Measurements from ENCODE around the gene PANX2.
A peak's percentile ranks its signal among the peaks of the same experiment; 100 is the strongest.
"Not testable (repeated sequence)": the region's sequence is repeated elsewhere in the genome, so short reads cannot be mapped to it uniquely, and the experiment has no call there.

PANX2 gene

DNA sequence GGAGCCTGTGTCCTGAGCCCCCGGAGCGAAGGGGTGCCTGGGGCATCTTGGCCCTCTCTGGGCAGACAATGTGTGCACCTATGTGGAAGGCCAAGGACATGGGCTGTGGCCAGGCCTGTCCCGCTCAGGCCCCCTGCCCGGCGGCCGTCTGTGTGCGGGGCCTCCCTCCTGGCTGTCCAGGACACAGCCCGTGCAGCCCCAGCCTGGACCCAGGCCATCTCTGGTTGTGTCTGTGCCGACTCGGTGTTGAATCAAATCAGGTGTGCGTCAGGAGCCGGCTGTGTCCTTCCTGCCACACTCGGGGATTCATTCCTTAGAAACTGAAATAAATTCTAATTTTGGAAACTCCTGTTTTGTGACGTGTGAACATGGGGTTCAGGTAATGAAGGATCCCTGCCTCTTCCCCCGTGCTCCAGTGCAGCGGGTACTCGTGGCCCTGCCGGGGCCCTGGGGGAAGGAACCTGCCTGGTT lies 28.8 kb downstream of the PANX2 start:
- no peak for DNase-seq

DNA sequence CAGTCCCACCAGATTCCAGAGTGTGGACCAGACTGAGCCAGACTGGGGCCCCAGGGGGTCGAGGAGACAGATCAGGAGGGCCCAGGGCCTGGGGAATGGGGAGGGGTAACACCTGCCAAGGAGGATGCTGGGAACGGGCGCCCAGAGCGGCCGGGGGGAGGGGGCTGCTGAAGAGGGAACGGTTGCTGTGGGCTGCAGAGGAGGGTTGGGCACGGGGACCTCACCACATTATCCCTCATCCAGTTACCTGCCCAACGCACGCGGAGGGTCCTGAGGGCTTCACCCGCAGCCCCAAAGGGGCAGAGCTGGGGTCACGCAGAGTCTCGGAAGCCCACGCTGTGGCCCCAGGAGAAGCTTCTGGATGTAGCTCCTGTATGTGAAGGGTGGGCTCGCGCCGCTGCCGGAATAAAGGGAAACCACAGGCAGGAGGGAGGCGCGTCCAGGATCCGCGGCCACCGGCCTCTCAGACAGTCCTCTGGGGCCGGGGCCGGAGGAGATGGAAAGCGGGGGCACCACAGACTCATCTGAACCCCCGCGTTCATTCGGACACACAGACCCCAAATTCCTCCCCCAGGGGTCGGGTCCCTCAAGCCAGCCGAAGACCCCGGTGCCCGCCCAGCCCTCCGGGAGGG lies 29.4 kb downstream of the PANX2 start:
- no peak for DNase-seq

DNA sequence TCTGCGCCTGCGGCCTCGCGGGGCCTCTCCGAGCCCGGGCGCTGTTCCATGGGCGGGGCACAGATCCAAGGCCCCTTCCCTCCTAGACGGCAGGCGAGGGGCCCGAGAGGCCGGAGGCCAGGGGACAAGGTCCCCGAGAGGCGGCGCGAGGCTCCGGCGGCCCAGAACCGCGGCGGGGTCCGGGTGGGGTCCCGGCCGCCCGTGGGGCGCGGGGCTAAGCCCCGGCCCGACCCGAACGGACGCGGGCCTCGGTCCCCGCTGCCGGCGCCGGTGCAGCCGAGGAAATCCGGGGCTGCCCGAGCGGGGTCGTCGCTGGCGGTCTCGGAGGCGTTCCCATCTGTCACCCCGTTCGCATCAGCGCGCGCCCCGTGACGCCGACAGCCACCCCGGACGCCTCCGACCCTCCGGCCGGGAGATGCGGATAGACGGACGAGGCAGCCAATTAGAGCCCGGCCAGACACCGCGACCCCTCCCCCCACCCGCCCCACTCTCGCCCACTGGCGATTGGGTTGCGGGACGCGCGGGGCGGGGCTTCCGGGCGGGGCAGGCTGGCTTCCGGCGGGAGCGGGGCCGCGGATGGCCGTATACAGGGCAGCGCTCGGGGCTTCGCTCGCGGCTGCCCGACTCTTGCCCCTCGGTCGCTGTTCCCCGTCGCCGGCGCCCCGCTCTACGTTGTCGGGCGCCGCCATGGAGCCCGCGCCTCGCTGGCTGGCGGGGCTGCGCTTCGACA lies 30.1 kb downstream of the PANX2 start, which contains the start of gene SELENOO:
SELENOO (plus strand) TSS at position 551 of the 730 bp plus-strand sequence; CDS start at position 577, 26 bp downstream.
- DNase-seq = peak; percentile 94

DNA sequence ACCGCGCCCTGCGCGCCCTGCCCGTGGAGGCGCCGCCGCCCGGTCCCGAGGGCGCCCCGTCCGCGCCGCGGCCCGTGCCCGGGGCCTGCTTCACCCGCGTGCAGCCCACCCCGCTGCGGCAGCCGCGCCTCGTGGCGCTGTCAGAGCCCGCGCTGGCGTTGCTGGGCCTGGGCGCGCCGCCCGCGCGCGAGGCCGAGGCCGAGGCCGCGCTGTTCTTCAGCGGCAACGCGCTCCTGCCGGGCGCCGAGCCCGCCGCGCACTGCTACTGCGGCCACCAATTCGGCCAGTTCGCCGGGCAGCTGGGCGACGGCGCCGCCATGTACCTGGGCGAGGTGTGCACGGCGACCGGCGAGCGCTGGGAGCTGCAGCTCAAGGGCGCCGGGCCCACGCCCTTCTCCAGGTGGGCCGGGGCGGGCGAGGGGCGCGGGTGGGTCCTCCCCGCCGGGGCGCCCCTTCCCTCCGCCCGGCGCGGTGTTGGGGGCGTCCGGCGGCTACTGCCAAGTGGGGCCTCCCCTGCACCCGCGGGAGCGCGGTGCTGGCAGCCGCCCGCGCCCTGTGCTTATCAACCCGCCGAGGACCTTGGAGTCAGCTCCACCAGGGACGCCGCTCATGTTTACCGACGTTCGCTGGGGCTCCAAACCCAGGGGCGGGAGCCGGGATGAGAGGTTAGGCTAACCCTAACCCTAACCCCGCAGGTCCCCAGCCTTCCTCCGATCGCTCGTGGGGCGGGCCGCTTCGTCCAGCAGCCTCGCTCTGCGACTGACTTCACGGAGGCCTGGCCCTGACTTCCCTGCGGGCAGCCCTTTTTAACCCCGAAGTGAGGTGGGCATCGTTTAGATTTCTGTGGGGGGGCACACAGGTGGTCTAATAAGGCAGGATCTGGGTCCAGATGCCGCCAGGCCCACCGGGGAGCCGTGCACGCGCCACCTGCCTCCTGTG lies 30.9 kb downstream of the PANX2 start:
- DNase-seq = no peak

DNA sequence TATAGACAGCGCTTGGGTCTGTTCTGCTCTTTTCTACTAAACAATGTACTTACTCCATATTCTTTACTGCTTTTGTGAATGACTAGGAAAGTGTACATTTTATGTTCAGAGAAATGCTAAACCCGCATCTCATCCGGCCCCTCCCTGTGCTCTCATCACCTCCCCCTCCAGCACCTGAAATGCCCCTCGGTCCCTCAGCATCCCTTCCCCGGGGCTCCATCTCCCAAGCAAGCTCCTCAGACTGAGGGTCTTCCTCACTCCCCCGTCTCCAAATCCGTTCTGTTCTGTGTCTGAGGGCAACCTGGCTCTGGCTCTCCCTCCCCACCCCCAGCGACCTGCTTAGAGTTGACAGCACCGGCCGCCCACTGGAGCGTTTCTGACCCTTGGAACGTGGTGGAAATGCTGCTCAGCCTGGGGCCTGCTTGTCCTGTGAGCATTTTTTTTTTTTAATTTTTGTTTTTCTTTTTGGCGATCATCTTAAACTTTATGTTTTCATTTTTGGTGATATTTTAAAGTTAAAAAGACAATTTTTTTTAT lies 31.7 kb downstream of the PANX2 start:
- DNase-seq = no peak

DNA sequence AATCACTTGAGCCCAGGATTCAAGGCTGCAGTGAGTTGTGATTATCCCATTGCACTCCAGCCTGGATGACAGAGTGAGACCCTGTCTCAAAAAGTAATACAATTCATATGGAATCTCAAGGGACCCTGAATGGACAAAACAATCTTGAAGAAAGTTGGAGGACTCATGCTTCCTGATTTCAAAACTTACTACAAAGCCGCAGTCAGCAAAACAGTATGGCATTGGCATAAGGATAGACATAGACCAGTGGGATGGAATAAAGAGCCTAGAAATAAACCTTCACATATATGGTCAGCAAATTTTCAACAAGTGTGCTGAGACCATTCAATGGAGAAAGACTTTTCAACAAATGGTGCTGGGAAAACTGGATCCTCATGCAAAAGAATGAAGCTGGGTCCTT lies 32.8 kb downstream of the PANX2 start:
- DNase-seq = no peak

DNA sequence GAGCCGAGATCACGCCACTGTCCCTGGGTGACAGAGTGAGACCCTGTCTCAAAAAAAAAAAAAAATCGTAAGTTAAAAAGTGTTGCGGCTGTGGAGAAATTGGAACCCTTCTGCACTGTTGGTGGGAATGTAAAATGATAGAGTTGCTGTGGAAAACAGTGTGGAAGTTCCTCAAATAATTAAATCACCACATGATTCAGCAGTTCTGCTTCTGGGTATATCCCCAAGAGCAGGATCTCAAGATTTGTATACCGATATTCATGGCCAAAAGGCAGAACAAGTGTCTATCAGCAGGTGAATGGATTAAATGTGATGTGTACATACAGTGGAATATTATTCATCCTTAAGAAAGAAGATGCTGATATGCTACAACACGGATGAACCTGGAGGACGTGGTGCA lies 34.0 kb downstream of the PANX2 start:
- DNase-seq = no peak

DNA sequence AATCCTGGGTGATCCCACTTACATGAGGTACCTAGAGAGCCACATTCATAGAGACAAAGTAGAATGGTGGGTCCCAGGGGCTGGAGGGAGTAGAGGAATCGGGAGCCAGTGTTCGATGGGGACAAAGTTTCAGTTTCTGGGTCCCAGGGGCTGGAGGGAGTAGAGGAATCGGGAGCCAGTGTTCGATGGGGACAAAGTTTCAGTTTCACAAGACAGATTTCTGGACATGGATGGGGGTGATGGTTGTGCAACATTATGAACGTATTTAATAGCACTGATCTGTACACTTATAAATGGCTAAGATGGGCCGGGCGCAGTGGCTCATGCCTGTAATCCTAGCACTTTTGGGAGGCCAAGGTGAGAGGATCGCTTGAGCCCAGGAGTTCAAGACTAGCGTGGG lies 34.5 kb downstream of the PANX2 start:
- DNase-seq = not testable (repeated sequence)

DNA sequence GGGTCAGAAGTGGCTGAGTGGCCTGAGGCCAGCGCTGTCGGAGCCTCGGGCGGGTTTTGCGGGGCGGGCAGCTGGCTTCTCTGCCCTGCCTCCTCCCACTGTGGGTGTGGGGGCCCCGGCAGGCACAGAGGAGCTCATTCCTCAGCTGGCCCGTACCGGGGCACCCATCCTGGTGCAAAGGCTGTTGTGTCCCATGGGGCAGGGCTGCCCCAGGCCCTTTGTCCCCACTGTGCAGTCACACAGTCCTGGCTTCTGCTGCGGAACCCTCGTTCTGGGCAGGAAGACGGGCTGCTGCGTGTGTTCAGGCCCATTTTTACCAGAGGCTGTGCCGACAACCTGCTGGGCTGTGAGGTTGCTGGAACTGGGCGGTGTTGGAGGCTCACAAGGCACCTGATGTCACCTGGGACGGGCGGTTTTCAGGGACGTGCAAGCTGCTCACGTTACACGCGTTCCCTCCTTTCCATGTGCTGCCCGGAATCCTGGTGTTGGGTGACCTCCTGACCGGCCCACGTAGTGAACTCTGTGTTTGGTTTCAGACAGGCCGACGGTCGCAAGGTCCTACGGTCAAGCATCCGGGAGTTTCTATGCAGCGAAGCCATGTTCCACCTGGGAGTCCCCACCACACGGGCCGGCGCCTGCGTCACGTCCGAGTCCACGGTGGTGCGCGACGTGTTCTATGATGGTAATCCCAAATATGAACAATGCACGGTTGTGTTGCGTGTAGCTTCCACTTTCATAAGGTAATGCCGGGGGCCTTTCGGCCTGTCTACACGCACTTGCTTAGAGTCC lies 35.4 kb downstream of the PANX2 start:
- no peak for DNase-seq

DNA sequence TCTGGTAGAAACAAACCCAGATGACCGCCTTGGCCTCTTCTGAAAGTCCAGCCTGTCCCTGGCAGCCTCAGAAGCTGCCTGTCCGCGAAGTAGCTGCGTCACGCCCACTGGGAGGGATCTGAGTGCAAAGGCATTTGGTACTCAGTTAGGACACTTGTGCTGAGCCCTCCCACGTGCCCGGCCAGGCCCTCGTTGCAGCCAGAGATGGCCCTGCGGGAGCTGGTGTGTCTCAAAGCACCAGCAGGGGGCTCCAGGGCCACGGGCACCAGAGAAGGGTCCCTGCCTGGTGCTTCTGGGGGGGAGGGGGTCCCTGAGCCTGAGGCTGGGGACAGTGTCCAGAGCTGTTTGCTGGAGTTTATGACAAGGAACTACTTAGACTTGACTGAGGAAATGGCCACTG lies 36.1 kb downstream of the PANX2 start:
- DNase-seq = no peak

DNA sequence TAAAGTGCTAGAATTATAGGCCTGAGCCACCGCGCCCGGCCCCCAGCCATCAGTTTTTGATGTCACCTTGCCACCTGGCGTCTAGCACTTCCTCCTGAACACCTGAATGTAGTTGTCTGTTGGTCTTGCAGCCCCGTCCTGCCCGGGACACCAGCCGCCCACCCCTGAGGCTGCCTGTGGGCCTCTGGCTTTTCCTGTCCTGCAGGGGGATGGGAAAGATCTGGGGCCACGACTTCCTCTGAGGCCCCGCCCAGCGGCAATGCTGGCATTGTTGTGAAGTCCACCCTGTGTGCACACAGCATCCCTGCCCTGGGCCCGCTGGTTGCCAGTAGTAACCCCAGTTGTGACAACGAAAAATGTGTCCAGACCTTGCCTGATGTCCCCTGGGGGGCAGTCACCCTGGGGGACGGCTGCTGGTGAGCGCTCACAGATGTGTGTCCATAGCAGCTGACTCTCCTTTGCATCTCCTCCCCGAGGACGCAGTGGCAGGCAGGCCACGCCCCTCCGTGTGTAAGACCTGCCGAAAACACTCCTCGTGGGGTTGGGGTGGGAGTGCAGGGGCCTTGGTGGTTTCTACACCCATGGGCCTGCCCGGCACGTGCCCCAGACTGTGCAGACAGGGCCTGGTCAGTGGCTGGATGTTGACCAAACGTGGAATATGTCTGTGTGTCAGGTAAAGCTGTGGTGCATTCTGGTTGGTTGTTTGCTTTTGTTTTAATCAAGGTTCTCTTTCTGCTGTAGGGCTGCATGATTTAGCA lies 37.0 kb downstream of the PANX2 start:
- DNase-seq = no peak

DNA sequence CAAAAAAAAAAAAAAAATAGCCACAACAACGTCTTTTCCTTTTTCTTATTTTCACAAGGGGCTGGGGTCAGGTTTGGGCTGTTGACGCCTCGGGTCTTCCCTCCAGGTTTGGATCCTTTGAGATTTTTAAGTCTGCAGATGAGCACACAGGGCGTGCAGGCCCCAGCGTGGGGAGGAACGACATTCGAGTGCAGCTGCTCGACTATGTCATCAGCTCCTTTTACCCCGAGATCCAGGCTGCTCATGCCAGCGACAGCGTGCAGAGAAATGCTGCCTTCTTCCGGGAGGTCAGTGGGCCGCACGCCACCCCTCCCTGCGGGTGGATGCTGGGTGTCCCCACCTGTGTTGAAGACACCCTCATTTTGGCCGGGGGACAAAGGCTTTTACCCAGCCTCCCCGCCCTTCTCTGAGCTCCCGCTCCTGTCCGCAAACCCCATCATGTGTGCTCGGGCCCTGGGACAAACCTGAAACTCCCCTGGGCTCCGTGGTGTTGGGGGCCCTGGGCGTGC lies 38.0 kb downstream of the PANX2 start:
- DNase-seq = no peak

DNA sequence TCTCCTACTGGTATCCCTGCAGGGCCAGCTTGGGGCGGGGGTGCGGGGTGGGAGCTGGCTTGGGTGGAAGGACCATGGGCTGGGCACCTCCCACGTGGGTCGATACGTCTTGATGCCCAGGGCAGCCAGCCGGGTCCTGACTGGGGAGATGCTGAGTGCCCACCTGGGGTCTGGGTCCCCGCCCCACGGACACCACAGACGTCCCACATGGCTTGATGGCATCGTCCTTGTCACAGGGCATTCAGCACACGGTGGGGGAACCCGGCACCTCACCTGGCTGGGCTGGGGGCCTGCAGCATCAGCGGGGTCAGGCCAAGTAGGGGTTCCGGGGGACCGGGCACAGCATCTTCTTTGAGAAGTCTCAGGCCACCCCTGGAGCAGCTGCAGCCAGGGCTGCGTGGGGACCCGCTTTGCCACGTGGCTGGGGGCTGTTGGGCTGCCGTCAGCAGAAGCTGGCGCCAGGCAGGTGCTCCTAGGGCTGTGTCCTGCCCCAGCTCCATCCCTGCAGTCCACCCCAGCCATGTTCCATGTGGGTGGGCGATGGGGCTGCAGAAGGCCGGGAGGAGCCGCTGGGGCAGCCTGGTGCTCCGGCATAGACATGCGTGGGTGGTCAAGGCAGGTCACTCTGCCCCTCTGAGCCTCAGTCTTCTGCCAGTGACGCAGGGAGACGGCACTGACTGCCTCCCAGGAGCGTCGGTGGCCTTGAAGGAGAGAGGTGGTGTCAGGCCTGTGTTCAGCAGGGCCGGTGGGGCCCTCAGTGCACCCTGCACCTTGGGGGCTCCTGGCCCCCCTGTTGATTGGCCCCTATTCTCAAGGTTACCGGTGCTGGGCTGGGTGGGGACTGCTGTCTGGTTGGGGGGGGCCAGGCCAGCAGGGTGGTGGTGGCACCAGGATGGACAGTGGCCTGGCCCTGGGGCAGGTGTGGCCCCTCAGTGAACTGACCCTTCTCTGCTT lies 38.7 kb downstream of the PANX2 start:
- DNase-seq = no peak

DNA sequence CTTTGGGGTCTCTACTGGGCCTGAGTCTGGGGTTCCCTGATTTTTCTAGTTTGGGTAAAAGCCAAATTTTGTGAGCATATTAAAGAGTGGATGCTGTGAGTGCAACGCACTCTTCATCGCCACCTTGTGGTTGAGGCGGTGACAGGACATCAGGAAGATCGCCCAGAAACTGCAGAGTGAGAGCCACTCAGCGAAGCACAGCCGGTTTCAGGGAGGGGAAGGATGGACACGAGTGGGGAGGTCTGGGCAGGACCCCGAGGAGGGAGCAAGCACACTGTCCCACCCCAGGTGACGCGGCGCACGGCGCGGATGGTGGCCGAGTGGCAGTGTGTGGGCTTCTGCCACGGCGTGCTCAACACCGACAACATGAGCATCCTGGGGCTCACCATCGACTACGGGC lies 39.4 kb downstream of the PANX2 start:
- peak; percentile 73 for DNase-seq

DNA sequence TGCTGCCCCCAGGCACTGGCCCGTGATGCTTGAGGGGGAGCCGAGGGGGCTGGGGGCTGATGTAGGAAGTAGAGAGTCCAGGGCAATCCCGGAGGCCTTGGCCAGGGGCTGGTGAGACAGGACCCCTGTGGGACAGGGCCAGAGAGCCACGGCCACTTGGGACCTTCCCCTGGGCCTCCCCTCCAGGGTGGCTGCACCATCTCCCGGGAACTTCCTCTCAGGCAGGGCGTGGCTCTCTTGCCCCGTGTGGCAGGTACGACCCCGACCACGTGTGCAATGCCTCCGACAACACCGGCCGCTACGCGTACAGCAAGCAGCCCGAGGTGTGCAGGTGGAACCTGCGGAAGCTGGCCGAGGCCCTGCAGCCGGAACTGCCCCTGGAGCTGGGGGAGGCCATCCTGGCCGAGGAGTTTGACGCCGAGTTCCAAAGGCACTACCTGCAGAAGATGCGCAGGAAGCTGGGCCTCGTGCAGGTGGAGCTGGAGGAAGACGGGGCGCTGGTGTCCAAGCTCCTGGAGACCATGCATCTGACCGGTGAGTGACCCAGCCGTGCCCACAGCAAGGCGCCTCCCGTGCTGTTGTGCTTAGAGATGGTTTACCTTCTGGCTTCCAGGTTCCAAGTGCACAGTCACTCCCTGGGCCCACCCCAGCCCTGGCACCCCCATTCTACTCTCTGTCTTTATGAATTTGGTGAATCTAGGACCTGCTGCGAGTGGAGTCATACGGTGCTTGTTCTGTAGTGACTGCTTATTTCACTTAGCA lies 40.0 kb downstream of the PANX2 start:
- DNase-seq = no peak

DNA sequence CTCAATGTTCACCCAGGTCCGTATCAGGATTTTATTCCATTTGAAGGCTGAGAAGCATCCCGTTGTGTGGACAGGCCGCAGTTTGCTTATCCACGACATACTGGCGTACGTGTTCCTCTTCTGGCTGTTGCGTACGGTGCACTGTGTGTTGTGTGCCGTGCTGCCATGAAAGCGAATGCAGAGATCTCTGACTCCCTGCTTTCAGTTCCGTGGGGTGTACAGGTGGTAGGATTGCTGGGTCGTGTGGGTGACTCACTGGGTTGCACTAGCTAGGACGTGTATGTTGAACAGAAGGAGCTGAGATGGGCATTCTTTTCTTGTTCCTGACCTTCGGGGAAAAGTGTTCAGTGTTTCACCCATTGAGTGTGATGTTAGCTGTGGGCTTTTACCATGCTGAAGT lies 40.6 kb downstream of the PANX2 start:
- no peak for DNase-seq

DNA sequence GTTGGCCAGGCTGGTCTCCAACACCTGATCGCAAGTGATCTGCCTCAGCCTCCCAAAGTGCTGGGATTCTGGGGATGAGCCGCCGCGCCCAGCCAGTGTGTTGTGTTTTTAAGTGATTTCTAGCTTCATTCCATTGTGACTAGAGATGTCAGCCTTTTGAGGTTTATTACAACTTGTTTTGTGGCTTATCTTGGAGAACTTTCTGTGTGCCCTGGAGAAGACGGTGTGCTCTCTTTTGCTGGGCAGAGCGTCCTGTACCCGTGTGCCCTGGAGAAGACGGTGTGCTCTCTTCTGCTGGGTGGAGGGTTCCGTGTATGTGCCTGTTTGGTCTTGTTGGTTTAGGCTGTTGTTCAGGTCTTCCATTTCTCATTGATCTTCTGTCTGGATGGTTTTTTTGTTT lies 42.7 kb downstream of the PANX2 start:
- DNase-seq = no peak

DNA sequence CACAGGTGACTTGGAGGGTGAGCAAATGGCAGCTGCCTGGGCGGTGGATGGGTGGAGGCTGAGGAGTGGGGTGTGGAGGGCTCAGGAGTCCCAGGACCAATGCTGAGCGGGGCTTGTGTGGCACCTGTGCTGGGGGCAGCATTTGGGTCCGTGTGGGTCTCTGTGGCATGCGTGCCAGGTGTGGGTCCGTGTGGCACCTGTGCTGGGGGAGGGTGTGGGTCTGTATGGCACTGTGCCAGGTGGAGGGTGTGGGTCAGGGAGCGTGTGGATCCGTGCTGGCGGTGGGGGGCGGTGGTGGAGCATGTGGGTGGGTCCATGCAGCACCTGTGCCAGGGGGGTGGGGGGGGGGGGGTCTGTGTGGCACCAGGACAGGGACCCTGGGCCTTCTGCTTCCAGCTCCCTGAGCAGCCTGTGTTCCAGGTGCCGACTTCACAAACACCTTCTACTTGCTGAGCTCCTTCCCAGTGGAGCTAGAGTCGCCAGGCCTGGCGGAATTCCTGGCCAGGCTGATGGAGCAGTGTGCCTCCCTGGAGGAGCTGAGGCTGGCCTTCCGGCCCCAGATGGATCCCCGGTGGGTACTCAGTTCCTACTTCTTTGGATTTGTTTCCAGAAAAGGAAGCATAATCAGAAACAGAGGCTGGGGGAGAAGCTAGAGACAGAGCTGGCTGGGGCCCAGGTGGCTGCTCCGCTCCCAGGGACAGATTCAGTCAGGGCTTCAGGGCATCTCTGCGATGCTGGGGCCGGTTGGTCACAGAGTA lies 44.9 kb downstream of the PANX2 start:
- DNase-seq = no peak
